Astrocyte (in vitro differentiated cells and primary cell): ENCODE results near the gene MBP. TPM values are rescaled to one million over a fixed set of nuclear protein-coding genes. Genes with fewer than 3 reads are reported as not detected.

Experiments used
- DNase-seq: peaks from one replicate; pipeline ENCODE4 v3.0.0-alpha.2; 2010; ENCODE audit warnings: low read depth
- FAIRE-seq: peaks from 2 replicates; lab custom pipeline; 2011; peaks lifted over from hg19 to GRCh38; lab: Jason Lieb, UNC
- H2AFZ ChIP-seq: 2 replicates; pipeline ENCODE4 v1.6.0; 2012; ENCODE audit warnings: low read depth, low read length, inconsistent platforms
- H3K27ac ChIP-seq: 2 replicates; pipeline ENCODE4 v1.5.1; 2011; ENCODE audit warnings: low read depth, low read length, inconsistent platforms
- H3K27me3 ChIP-seq: 2 replicates; pipeline ENCODE4 v1.6.0; 2011; ENCODE audit warnings: low read length, inconsistent platforms; ENCODE audit not compliant: insufficient read depth
- H3K36me3 ChIP-seq: 2 replicates; pipeline ENCODE4 v1.5.1; 2011; ENCODE audit warnings: low read length, inconsistent platforms; ENCODE audit not compliant: insufficient read depth
- H3K4me1 ChIP-seq: 2 replicates; pipeline ENCODE4 v1.5.1; 2011; ENCODE audit warnings: low read length, inconsistent platforms; ENCODE audit not compliant: insufficient read depth
- H3K4me2 ChIP-seq: 2 replicates; pipeline ENCODE4 v1.6.0; 2012; ENCODE audit warnings: low read length, inconsistent platforms
- H3K4me3 ChIP-seq: 2 replicates; pipeline ENCODE4 v1.5.1; 2011; ENCODE audit warnings: low read depth, mild to moderate bottlenecking, low read length, inconsistent platforms; ENCODE audit not compliant: insufficient read depth
- H3K79me2 ChIP-seq: 2 replicates; pipeline ENCODE4 v1.6.0; 2012; ENCODE audit warnings: mild to moderate bottlenecking, low read length, inconsistent platforms; ENCODE audit not compliant: insufficient read depth
- H3K9ac ChIP-seq: 2 replicates; pipeline ENCODE4 v1.6.0; 2012; ENCODE audit warnings: mild to moderate bottlenecking, low read length, inconsistent platforms
- H3K9me3 ChIP-seq: 2 replicates; pipeline ENCODE4 v1.5.1; 2012; ENCODE audit warnings: low read depth, mild to moderate bottlenecking, low read length, inconsistent platforms; ENCODE audit not compliant: insufficient read depth
- H4K20me1 ChIP-seq: 2 replicates; pipeline ENCODE4 v1.6.0; 2012; ENCODE audit warnings: low read length, inconsistent platforms; ENCODE audit not compliant: insufficient read depth
- H3K27ac Mint-ChIP-seq: one replicate; pipeline ENCODE4 v1.8.0; 2021; ENCODE audit warnings: mild to moderate bottlenecking, mixed read lengths; ENCODE audit not compliant: unreplicated experiment
- H3K27me3 Mint-ChIP-seq: one replicate; pipeline ENCODE4 v1.8.0; 2021; ENCODE audit warnings: low read depth, mixed read lengths; ENCODE audit not compliant: unreplicated experiment
- H3K36me3 Mint-ChIP-seq: one replicate; pipeline ENCODE4 v1.8.0; 2021; ENCODE audit warnings: low read depth, mixed read lengths; ENCODE audit not compliant: unreplicated experiment
- H3K4me1 Mint-ChIP-seq: one replicate; pipeline ENCODE4 v1.8.0; 2021; ENCODE audit warnings: low read depth, mixed read lengths; ENCODE audit not compliant: unreplicated experiment
- H3K4me3 Mint-ChIP-seq: one replicate; pipeline ENCODE4 v1.8.0; 2021; ENCODE audit warnings: mild to moderate bottlenecking, moderate library complexity, mixed read lengths; ENCODE audit not compliant: unreplicated experiment
- H3K9me3 Mint-ChIP-seq: one replicate; pipeline ENCODE4 v1.8.0; 2021; ENCODE audit warnings: mild to moderate bottlenecking, mixed read lengths; ENCODE audit not compliant: unreplicated experiment
- CTCF ChIP-seq: IDR thresholded peaks from 2 replicates; pipeline ENCODE4 v1.5.1; 2011; ENCODE audit warnings: low read depth, mild to moderate bottlenecking, inconsistent platforms, low read length, moderate library complexity; ENCODE audit not compliant: insufficient read depth
- EZH2 ChIP-seq: IDR thresholded peaks from 2 replicates; pipeline ENCODE4 v1.6.1; 2012; ENCODE audit warnings: mild to moderate bottlenecking, low read length, inconsistent platforms; ENCODE audit not compliant: insufficient read depth
- total RNA-seq: library from RNA; stranded (reverse); gene quantifications from 2 replicates; pipeline ENCODE4 v1.2.1, GENCODE V29; 2021

Gene MBP
- total RNA-seq, 1 donor from 2014 or later: 11.4 TPM

DNA sequence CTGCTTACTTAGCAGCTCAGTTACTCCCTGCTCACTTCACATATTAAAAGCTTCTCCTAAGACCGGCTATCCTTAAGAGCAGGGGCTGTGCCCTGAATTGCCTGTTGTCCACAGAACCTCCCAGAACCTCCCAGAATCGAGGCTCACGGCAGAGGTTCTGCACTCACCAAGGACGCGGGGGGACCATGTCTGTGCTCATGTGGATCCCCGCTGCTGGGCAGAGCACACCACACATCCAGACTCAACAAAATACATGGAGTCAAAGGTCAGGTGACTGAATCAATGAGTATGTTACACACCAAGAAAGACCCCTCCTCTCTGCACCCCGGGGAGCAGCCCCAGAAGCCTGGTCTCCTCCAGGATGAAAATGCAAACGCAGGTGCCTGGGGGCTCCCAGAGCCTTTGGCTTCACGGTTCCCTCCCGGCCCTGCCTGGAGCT, 149.0 kb downstream of the MBP start:
- Histone ChIP-seq H3K4me3 (no peak overlapping the region), H3K4me2 (no peak overlapping the region), H3K9me3 (no peaks in the 10 kb centered on the region), H3K36me3 (no peaks in the 10 kb centered on the region), H3K27me3 (peaks cover 5% of the 10 kb centered on the region), H3K79me2 (no peaks in the 10 kb centered on the region), H4K20me1 (no peaks in the 10 kb centered on the region), H3K4me1 (no peaks in the 10 kb centered on the region), H3K9ac (no peak overlapping the region), H3K27ac (no peak overlapping the region), H2AFZ (no peak overlapping the region)
- Mint-ChIP-seq H3K36me3 (peaks cover 10% of the 10 kb centered on the region), H3K9me3 (no peaks in the 10 kb centered on the region), H3K27ac (no peak overlapping the region), H3K27me3 (peaks cover 12% of the 10 kb centered on the region), H3K4me1 (peaks cover 2% of the 10 kb centered on the region), H3K4me3 (no peak overlapping the region)
- FAIRE-seq (no peak), DNase-seq (no peak)
- TF ChIP-seq CTCF (no peak), EZH2 (no peak)

- no peak overlapping the region for H3K4me3 Mint-ChIP-seq
- Histone ChIP-seq H4K20me1 (no peaks in the 10 kb centered on the region), H3K36me3 (no peaks in the 10 kb centered on the region), H3K4me3 (no peak overlapping the region), H3K4me2 (peak overlapping the region; percentile 35), H3K9ac (no peak overlapping the region), H2AFZ (no peak overlapping the region), H3K27ac (no peak overlapping the region), H3K9me3 (no peaks in the 10 kb centered on the region), H3K27me3 (peaks cover 4% of the 10 kb centered on the region), H3K79me2 (no peaks in the 10 kb centered on the region), H3K4me1 (no peaks in the 10 kb centered on the region)
- DNase-seq: peak; percentile 44
- TF ChIP-seq CTCF: peak; percentile 88
- TF ChIP-seq EZH2: no peak
- peaks cover 11% of the 10 kb centered on the region for H3K36me3 Mint-ChIP-seq
- peaks cover 6% of the 10 kb centered on the region for H3K27me3 Mint-ChIP-seq
- H3K27ac Mint-ChIP-seq: peak overlapping the region; percentile 7
- no peak for FAIRE-seq
- no peaks in the 10 kb centered on the region for H3K9me3 Mint-ChIP-seq
- peaks cover 2% of the 10 kb centered on the region for H3K4me1 Mint-ChIP-seq
Observed at GRCh38 chr18:76982841-76983583, 149.6 kb downstream of the MBP start.

DNA sequence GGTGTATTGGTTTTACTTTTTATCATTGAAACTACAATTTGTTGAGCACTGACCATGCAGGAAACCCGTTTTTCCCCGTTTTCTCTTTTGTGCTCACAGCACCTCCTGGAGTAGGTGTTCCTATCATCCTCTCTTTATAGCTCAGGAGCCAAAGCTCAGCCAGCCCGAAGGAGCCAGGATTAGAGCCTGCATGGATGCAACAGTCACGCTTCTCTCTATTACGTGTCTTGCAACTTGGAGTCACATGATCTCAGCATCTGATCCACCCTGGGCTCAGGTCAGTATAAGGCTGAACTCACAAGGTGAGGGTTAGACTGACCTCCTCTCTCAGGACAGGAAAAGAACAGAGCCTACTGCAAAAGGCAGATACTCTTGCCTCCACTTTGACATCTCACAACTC, 150.5 kb downstream of the MBP start:
- no peaks in the 10 kb centered on the region for H3K79me2 ChIP-seq
- no peaks in the 10 kb centered on the region for H3K4me1 ChIP-seq
- peaks cover 3% of the 10 kb centered on the region for H3K27me3 ChIP-seq
- Mint-ChIP-seq H3K4me3 (no peak overlapping the region), H3K4me1 (peaks cover 2% of the 10 kb centered on the region), H3K9me3 (no peaks in the 10 kb centered on the region), H3K36me3 (peaks cover 11% of the 10 kb centered on the region), H3K27me3 (peaks cover 6% of the 10 kb centered on the region), H3K27ac (no peak overlapping the region)
- DNase-seq (no peak), FAIRE-seq (no peak)
- H3K27ac ChIP-seq: no peak overlapping the region
- H2AFZ ChIP-seq: no peak overlapping the region
- no peak overlapping the region for H3K4me2 ChIP-seq
- no peaks in the 10 kb centered on the region for H3K9me3 ChIP-seq
- TF ChIP-seq EZH2: no peak
- TF ChIP-seq CTCF: no peak
- no peak overlapping the region for H3K9ac ChIP-seq
- no peaks in the 10 kb centered on the region for H4K20me1 ChIP-seq
- H3K36me3 ChIP-seq: no peaks in the 10 kb centered on the region
- H3K4me3 ChIP-seq: no peak overlapping the region
